Measurements from ENCODE around the gene ZC3HAV1.
A peak's percentile ranks its signal among the peaks of the same experiment; 100 is the strongest.
"Not testable (repeated sequence)": the region's sequence is repeated elsewhere in the genome, so short reads cannot be mapped to it uniquely, and the experiment has no call there.

The ZC3HAV1 gene

DNA sequence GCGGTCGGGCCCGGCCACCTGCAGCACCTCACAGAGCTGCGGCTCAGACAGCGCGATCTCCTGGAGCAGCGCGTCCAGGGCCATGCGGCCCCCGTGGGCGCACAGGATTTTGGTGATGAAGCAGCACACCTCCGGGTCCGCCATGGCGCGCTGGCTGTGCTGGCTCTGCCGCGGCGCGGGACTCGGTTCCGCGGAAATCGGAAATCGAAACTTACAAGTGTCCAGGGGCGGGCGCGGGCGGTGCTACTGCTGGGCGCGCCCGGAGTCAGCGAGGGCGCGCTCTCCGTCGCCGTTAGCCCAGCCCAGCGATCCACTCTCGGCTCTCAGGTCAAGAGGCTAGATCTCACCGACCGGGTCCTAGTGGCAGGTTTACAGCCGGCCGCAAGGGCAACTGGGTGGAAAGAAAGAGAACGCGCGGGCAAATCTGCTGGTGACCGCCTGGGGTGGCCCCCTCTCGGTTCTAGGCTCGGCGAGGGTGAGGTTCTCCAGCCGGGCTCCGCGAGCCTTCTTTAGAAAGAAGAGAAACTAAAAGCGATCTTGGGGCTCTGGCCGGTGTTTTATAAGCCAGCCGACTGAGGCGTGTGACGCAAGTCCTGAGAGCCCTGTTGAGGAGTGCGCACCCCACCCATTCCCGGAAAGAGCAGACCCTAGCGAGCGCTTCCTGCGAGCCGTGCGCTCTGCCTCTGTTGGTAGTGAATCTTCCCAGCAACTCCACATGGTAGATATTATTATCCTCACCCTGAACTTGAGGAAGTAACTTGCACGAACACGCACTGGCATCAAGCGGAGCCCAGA is at the start of gene ZC3HAV1:
Gene ZC3HAV1 (minus strand): TSS at position 533 of the 795 bp plus-strand sequence. CDS start 389 bp downstream, at position 144.
- DNase-seq, result peak; percentile 88

DNA sequence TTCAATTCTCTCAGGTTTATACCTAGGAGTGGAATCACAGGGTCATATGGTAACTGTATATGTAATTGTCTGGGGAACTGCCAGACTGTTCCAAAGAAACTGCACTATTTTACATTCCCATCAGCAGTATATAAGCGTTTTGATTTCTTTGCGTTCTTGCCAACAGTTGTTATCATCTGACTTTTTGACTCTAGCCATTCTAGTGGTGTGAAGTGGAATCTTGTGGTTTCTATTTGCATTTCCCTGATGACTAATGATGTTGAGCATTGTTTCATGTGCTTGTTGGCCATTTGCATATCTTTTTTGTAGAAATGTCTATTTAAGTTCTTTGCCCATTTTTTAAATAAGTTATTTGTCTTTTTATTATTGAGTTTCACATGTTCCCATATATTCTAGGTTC is 44.3 kb upstream of the ZC3HAV1 start:
- no peak for DNase-seq

DNA sequence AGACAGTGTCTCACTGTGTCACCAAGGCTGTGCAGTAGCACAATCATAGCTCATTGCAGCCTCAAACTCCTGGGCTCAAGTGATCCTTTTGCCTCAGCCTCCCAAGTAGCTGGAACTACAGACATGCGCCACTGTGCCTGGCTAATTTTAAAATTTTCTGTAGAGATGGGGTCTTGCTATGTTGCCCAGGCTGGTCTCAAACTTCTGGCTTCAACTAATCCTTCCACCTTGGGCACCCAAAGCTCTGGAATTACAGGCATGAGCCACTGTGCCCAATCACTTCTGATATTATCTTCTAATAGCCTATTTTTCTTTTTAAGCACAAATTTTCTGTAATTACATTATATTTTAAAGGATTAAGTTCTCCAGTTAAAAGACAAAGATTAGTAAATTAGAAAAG is 42.6 kb upstream of the ZC3HAV1 start:
- DNase-seq, result no peak

DNA sequence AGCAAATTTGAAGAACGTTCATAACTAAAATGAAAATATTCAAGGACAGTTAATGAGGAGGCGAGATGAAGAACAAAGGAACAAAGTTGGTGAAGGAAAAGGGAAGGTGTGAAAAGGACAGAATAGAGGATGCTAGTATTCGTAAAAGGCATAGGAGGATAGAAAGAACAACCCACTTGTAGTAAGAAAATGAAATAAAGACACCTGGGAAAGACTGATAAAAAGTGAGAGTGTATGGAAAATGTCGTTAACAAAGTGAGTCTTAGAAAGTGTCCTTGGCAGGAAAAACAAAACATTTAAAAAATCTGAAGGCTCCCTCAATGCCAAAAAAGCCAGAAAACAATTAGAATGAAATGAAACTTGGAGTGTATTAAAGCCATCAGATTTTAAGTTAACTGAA is 29.6 kb upstream of the ZC3HAV1 start:
- DNase-seq, result no peak

DNA sequence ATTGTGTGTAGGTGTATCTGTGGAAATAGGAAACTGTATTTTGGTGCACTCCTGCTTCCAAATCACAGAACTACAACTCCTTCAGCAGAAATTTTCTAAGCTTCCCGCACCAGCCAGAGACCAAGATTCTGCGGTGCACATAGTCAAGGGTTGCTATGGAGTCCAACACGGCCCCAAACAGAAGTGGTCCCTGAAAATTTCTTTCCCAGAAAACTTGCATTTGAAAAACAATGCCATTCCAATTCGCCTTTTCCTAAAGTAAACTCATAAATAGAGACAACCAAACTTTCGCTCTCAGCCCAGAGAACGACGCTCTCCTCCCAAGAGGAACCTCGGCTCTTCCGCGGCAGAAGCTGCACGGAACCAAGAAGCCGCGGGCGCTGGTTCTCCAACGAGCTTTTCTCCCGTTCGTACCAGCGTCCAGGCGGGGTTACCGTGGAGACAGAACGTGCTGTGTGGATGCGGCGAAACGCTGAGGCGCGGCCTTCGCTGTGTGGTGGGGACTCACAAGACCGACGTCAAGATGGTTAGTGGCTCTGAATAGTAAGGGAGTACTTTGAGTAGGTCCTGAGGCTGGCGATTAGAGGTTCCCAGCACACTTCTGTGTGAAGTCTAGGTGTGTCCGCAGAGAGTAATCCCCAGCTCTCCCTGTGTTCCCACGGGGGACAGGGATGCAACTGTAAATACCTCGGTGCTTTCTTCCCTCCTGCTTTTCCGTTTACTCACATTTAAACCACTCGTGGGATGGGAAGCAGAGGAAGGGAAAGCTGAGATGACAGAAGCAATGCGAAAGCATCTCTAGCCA is 24.0 kb upstream of the ZC3HAV1 start:
- peak; percentile 91 for DNase-seq

DNA sequence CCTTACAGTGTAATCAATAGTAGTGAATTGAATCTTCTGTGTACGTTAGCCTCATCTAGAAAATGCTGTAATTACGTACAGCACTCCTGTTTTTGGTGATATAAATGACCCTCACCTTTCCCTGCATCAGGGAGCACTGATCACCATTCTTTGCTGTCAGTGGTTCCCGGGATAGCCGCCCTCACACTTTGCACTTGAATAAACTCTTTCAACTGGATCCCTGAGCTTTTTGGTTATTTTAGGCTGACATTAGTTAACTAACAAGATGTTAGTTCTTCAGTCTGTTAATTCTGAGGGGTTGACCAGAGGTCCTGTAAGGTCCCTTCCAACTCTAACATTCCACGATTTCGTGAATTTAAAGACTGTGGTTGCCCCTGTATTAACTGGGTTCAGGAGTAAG is 23.4 kb upstream of the ZC3HAV1 start:
- DNase-seq, result no peak

DNA sequence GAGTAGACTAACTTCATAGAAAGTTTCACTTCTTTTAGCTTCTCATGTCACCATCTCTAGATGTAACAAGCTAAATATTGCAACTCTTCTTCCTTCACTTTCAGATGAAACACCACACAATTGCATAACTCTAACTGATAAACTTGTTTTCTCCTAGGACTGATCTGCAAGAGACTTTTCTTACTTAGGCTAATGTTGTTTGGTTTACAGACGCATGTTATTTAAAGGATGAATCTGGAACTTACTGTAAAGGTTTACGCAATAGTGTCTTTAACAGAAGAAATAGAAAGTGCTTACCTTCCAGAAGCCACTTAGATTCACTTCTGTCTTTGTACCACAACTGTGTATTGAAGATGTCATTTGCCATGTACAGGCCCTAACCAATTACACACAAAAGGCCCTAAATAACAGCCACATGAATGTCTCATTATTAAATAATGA is 22.1 kb upstream of the ZC3HAV1 start:
- DNase-seq, result no peak

DNA sequence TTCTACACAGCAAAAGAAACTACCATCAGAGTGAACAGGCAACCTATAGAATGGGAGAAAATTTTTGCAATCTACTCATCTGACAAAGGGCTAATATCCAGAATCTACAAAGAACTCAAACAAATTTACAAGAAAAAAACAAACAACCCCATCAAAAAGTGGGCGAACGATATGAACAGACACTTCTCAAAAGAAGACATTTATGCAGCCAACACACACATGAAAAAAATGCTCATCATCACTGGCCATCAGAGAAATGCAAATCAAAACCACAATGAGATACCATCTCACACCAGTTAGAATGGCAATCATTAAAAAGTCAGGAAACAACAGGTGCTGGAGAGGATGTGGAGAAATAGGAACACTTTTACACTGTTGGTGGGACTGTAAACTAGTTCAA is 20.3 kb upstream of the ZC3HAV1 start:
- not testable (repeated sequence) for DNase-seq

DNA sequence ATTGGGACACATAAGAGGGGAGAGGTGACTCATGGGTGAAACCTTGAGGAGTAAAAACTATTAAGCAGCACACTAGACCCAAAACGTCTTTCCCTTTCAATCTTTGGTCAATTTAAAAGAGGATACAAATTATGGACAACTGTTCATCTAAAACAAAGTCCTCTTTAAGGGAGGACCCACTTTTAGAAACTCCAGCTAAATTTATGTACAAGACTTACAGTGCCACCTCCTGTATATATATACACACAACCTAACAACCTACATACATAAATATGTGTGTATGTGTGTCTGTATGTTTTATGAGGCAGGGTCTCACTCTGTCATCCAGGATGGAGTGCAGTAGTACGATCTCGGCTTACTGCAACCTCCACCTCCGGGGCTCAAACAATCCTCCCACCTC is 18.1 kb upstream of the ZC3HAV1 start:
- no peak for DNase-seq

DNA sequence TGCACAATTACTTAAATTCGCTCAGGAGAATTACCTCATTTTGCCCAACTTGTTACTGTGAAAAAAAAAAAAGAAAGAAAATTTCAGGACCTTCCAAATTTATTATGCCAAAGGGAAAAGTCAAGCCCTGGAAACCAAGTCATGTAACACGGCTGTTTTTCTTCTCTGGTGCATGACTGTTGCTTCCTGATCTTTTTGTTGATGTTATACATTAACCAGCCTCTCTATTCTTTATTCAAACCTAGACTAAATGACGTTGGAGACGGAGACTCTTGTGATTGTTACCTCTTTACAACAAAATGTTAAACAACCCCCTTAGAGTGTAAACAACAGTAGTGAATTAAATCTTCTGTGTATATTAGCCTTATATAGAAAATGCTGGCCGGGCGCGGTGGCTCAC is 16.1 kb upstream of the ZC3HAV1 start:
- no peak for DNase-seq

DNA sequence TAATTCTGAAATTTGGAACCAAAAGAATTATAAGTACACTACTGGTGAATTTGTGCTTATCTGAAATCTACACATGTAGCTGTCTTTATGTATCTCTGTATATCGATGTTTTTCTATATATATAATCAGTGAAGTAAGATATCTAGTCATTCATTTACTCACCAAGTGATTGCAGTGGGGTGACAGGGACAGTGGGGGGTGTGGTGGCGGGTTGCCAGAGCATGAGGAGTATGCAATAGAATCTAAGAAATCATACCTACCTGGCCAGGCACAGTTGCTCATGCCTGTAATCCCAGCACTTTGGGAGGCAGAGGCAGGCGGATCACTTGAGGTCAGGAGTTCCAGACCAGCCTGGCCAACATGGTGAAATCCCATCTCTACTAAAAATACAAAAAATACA is 15.5 kb upstream of the ZC3HAV1 start:
- peak; percentile 58 for DNase-seq

DNA sequence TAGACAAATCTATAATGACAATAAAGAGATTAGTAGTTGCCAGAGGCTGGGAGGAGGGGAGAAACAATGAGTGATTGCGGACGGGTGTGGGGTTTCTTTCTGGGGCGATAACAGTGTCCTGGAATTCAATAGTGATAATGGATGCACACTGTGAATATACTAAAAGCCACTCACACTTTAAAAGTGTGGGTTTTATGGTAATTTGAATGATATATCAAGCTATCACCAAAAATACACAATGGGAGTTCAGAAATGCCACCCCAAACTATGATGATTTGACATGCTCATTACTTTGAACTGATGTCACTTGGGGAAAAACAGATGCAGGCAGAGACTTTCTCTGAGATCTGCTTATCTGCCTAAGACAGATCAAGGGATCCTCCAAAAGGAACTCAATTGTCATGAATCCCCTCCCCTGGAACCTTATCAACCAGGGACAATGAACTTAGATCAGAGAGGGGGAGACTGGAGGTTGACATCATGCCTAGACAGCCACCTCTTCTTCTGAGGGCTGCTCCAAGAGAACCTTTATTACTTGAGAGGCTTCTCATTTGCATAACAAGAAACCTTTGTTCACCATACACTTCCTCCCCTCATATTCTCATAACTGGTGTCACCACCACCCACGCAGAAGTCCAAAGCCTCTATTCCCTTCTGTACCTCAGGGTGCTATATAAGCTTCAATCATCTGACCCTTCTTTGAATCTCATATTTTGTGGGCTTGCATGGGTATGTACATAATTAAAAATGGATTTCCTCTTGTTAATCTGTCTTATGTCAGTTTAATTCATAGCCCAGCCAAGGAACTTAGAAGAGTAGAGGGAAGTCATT is 14.8 kb upstream of the ZC3HAV1 start:
- DNase-seq, result peak; percentile 41

DNA sequence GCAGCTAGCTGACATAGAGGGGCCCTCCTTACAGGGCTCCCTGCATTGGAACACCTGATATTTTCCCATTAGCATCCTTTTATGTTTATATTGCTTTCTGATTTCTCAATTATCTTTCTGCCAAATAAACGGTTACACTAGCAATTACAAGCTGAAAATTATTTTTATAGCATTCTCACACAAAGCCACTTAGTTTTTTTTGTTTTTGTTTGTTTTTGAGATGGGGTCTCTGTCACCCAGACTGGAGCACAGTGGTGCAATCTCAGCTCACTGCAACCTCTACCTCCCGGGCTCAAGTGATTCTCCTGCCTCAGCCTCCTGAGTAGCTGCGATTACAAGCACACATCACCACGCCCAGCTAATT is 9.9 kb upstream of the ZC3HAV1 start:
- no peak for DNase-seq

DNA sequence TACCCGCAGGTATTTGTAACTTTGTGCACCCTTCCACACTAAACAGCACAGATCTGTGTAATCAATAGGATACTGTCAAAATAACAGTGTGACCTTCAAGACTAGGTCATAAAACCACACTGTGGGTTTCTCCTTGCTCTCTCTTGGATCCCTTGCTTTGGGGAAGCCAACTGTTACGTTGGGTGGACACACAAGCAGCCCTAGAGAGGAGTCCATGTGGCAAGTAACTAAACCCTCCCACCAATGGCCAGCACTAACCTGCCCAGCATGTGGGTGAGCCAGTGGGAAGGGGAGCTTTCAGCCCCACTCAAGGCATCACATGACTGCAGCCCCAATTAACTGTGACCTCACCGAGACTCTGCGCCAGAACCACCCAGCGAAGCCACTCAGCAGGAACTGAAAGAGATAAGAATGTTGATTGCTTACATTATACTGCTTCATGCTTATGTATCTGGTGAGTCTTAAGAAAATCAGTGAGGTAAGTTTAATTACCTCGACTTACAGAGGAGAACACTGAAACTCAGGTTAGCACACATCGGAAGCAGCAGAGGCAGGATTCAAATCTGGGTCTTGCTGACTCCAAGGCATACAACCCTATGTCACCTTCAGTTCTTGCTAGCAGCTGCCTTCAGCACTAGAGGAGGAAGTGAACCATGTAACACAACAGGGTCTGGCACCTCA is 9.4 kb upstream of the ZC3HAV1 start:
- DNase-seq, result no peak

DNA sequence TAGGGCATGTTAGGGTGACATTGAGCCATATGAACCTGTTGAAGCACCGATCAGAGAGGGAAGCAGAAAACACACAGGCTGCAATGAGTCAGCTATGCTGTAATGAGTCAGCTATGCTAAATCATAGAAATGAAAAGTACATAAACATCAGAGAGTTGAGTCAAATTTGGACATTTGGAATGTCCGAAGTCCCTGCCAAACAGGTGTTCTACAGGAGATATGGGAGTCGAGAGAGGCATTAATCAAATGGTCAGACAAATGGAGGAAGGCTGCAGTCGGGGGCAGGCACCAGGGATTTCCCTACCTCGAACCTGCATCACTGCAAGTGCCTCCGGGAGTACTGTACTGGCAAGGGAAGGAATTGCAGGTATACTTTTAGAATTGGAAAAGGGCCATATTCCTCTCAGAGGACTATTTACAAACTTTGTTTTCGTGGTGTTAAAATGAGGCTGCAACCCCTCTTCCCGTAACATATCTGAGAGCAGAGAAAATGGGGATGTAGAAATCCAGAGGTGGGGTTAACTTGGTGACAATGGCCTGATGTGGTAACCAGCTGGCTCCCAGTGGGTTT is 8.8 kb upstream of the ZC3HAV1 start:
- DNase-seq, result peak; percentile 49

DNA sequence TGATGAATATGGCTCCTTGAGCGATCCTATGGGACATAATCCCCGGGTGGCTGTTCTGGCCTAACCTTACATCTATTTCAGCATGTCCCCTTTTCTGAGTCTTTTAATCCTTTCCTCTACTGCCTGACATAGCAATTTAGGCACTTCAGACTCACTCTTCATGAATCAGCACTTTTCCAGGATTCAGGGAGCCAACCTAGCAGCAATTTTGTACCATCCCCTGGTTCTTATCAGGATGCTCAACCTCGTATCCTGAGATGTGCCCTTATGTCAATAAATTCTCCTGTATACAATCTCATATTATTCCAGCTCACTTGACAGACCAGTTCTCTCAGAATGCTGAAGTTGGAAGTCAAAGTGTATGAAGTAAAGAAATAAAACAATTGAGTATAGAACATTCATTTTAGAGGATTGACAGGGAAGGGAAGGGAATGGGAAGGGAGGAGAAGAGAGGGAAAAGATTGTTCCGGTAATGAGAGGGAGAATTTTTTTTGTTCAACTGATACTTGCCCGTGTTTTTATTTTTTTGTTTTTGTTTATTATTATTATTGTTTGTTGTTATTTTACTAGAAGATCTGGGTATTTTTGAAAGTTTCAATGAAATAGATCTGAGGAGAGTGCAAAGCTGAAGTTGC is 8.2 kb upstream of the ZC3HAV1 start:
- no peak for DNase-seq

DNA sequence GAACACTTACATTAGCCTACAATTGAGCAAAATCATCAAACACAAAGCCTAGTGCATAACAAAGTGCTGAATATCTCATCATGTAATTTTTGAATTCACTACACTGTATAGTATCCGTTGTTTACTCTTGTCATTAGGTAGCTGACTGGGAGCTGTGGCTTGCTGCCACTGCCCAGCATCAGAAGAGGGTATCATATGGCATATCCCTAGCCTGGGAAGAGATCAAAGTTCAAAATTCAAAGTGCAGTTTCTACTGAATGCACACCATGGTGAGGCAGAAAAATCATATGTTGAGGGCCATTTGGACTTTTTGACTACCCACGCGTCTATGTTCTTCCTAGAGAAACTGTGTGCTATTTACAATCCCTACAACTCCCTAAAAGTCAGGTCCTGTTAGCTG is 7.5 kb upstream of the ZC3HAV1 start:
- DNase-seq, result no peak

DNA sequence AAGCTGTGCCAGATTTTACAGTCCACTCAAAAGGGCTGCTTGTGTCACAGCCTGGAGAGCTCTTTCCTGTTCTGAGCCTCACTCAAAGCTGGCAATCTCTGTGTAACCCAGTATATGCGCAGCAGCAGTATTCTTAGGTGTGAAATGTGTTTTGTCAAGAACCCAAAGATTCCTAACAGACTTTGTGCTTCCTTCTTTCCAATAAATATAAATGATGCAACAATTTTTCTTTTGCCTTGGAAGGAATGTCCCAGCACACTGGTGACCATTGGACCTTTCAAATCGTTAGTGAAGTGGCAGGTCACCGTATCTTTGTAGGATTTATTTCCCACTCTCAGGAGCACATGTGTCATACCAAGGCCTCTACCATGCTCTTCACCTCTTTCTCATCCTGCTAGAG is 5.6 kb upstream of the ZC3HAV1 start:
- DNase-seq, result no peak

DNA sequence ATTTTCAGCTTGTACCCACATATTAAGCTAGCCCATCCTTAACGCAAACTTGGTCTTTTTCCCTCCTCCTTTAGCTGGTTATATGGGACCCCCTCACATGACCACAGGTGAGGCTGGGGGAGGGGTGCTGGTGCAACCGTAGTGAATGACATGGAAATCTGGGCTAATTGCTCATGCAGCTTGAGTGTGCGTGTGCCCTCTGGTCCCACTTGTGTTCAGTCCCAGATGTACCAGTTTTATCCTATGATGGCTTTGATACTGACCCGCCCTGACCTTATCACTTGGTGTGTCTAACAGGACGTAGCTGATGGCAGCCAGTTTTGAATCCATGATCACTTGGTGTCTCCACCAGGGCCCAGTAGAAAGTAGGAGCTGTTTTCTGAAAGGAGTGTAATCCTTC is 5.1 kb upstream of the ZC3HAV1 start:
- DNase-seq, result no peak

DNA sequence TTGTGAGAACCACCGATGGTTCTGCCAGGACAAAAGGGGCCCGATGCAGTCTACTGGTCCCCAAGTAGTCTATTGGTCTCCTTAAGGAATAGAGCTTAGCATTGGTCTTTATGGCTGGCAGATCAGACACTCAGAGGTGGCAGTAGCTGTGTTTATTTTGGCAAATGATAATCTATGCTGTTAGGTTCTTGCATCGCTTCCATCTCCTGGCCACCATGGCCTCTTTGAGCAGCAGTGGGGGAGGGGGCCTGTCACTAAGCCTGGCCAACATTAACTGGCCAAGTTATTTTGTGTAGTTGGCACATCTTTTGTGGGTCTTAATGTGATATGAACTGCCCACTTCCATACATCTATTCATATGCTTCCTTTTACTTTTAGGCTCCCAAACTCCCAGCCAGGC is 4.5 kb upstream of the ZC3HAV1 start:
- DNase-seq, result no peak

DNA sequence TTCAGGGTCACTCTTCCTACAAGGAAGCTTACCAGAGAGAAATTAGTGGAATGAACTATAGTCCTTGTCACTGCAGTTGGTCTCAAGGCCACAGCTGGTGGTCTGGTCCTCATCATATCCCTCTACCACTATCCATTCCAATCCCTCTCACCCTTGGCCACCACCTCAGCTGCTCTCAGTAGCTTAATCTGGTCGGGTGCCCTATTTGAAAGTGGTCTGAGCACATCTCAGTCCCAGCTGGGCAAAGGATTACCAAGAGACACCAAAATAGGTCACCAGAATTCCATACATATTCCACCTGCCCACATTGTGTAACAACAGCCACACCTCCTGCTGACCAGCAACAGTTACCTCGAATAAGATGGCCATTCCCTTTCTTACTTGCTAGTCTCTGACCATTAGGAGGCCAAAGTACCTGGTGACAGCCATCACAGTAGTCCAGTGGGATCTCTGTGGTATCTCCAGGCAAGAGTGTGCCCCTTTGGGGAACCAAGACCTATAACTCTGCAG is 3.3 kb upstream of the ZC3HAV1 start:
- no peak for DNase-seq

DNA sequence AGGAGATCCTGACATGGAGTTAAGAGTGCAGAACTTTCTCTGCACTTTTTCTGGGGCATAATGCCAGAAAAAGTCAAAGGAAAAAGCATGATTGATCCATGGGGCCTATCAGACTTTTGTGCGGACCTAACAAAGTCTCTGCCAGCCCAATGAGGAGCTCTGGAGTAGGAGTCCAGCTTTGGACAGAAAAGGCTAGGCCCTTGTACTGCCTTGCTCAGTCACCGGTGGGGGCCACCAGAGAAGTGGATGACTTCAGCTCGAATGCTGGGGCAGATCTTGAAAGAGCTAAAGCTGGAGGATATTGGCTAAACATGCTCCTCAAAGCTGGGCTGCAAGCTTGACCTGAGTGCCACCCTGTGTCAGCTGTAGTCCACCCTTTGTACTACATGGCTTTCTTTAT is 2.8 kb upstream of the ZC3HAV1 start:
- DNase-seq, result no peak
